A673 (cell line): Measurements from ENCODE around the gene C2orf68. TPM values are rescaled to one million over a fixed set of nuclear protein-coding genes. Genes with fewer than 3 reads are reported as not detected.

Source experiments
- BruUV-seq: library from RNA; stranded (reverse); fragments of 400-500 nt; replicated peaks from 2 replicates; lab custom pipeline; 2021; lab: Mats Ljungman, UMichigan
- CTCF ChIA-PET: fragments of 300-600 bp; sonication (Branson Sonifier 250); formaldehyde crosslinking; loops from one replicate; lab custom pipeline; 2022; ENCODE audit warnings: antibody characterized with exemption; lab: Charles Lee
- POLR2A ChIA-PET: fragments of 300-600 bp; sonication (Branson Sonifier 250); formaldehyde crosslinking; loops from one replicate; lab custom pipeline; 2022; ENCODE audit warnings: antibody characterized with exemption; ENCODE audit not compliant: low non-redundant PET; lab: Charles Lee
- DNase-seq: peaks from one replicate; pipeline ENCODE4 v3.0.0-alpha.2; 2015; ENCODE audit warnings: low spot score
- H3K27ac ChIP-seq: fragments of 200-600 bp; sonication (generic); 2 replicates; pipeline ENCODE4 v1.5.1; 2016; ENCODE audit warnings: mixed run types, low read depth, mild to moderate bottlenecking, mixed read lengths, antibody characterized with exemption, low read length; ENCODE audit not compliant: poor library complexity, severe bottlenecking
- H3K27me3 ChIP-seq: fragments of 200-600 bp; sonication (generic); replicated peaks from 2 replicates; pipeline ENCODE4 v1.6.1; 2017; ENCODE audit warnings: mixed run types, low read depth, mild to moderate bottlenecking, mixed read lengths, antibody characterized with exemption, low read length; ENCODE audit not compliant: insufficient read depth, poor library complexity
- H3K36me3 ChIP-seq: fragments of 200-600 bp; sonication (generic); 2 replicates; pipeline ENCODE4 v1.6.1; 2016; ENCODE audit warnings: mixed run types, mild to moderate bottlenecking, mixed read lengths, antibody characterized with exemption, low read length; ENCODE audit not compliant: insufficient read depth, poor library complexity, severe bottlenecking
- H3K4me1 ChIP-seq: fragments of 200-600 bp; sonication (generic); 2 replicates; pipeline ENCODE4 v1.6.1; 2017; ENCODE audit warnings: mixed run types, mild to moderate bottlenecking, mixed read lengths, antibody characterized with exemption, low read length; ENCODE audit not compliant: insufficient read depth, poor library complexity, severe bottlenecking
- H3K4me3 ChIP-seq: fragments of 200-600 bp; sonication (generic); 2 replicates; pipeline ENCODE4 v1.5.1; 2016; ENCODE audit warnings: low read depth, mixed run types, mild to moderate bottlenecking, mixed read lengths, low read length; ENCODE audit not compliant: poor library complexity, severe bottlenecking
- H3K9me3 ChIP-seq: fragments of 200-600 bp; sonication (generic); 2 replicates; pipeline ENCODE4 v1.6.1; 2016; ENCODE audit warnings: mixed run types, low read depth, mild to moderate bottlenecking, mixed read lengths, antibody characterized with exemption, low read length; ENCODE audit not compliant: poor library complexity, severe bottlenecking
- CTCF ChIP-seq: fragments of 300-800, 200-600 bp; sonication (generic); conservative IDR thresholded peaks from 2 replicates; pipeline ENCODE4 v1.5.1; 2017; ENCODE audit warnings: low read depth, mild to moderate bottlenecking, antibody characterized with exemption, low read length, moderate library complexity, mixed read lengths
- EZH2 ChIP-seq: fragments of 200-600 bp; sonication (generic); IDR thresholded peaks from 2 replicates; pipeline ENCODE4 v1.6.1; 2017; ENCODE audit warnings: borderline replicate concordance, low read depth, mild to moderate bottlenecking, mixed read lengths, antibody characterized with exemption, low read length; ENCODE audit not compliant: poor library complexity, severe bottlenecking
- intact Hi-C: fragments of 100-400 bp; cut with micrococcal nuclease; formaldehyde crosslinking; loops from one replicate; pipeline ENCODE4 v1.10.0; 2022; ENCODE audit not compliant: unreplicated experiment
- total RNA-seq: library from RNA; stranded (reverse); gene quantifications from 2 replicates; pipeline ENCODE4 v1.2.3, GENCODE V29; 2021

Gene C2orf68
- total RNA-seq, 1 experiment from 2014 or later = 46.4 TPM

DNA sequence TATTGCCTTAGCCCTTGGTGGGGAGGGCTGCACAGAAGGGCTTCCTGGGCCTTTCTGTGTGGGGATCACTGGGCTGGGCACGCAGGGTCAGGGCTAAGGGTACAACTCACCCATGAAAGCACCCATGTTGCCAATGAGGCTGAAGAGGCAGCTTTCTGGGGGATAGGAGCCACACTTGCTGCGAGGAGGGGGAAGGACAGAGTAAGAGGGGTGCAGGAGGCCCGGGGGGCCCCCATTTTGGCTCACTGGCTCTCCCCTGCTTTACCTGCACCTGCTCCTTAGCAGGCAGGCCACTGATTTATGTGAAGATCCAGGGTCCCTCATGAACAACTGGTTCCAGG is 11.7 kb downstream of the C2orf68 start:
- intact Hi-C loops = no loop called here
- CTCF ChIA-PET = no interaction called here
- BruUV-seq = no TSS peak

DNA sequence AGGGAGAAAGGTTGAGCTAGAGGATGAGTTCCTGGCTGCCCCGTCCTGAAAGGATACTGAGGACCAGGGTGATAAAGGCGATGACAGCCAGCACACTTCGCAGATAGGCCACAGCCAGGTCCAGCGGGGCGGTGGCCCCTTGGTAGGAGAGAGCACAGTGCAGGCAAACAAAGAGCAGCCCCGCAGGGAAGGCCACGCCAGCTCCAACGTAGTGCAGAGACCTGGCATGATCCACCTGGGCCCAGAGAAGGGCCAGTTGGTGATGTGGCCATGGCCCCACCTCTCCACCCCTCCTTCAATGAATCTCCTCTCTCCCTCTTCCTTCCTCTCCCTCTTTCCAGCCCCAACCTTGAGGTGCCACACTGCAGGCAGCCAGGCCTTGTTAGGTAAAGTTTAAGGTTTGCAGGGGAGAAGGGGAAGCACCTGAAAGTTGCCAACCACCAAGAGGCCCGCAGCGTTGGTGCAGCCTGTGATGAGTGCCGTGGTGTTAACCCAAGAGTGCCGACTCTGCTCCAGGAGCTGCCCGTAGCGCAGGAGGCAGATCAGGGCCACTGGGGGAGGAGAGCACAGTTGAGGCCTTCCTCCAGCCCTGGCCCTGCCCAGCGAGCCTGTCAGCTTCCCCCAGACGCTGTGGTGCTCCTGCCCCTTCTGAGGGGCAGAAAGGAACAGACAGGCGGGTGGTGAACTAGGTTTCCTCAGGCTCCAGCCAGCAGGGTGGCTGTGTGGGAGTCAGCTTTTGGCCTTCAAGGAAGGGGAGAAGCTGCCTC is 12.2 kb downstream of the C2orf68 start:
- peaks cover 17% of the 10 kb centered on the region for H3K36me3 ChIP-seq
- TF ChIP-seq EZH2 = no peak
- no peak for TF ChIP-seq CTCF
- H3K4me1 ChIP-seq = no peaks in the 10 kb centered on the region
- no peak overlapping the region for H3K27ac ChIP-seq
- ChIA-PET CTCF (no interaction called here), POLR2A (no interaction called here)
- H3K27me3 ChIP-seq = no peaks in the 10 kb centered on the region
- H3K4me3 ChIP-seq = no peak overlapping the region
- DNase-seq = no peak
- intact Hi-C loops = no loop called here
- BruUV-seq = no TSS peak
- H3K9me3 ChIP-seq = no peaks in the 10 kb centered on the region

More for the DNA sequence above, 11.7 kb downstream of the C2orf68 start:
- H3K4me3 ChIP-seq = no peak overlapping the region
- POLR2A ChIA-PET = no interaction called here
- TF ChIP-seq EZH2 (no peak), CTCF (no peak)
- no peak for DNase-seq
- H3K36me3 ChIP-seq = peaks cover 17% of the 10 kb centered on the region
- H3K27me3 ChIP-seq = no peaks in the 10 kb centered on the region
- no peak overlapping the region for H3K27ac ChIP-seq
- no peaks in the 10 kb centered on the region for H3K4me1 ChIP-seq
- H3K9me3 ChIP-seq = no peaks in the 10 kb centered on the region

GRCh38 chr2:85598594-85599340 is 13.1 kb downstream of the C2orf68 start:
- no peak for TF ChIP-seq CTCF
- TF ChIP-seq EZH2 = no peak
- intact Hi-C loops = no loop called here
- H3K4me3 ChIP-seq = no peak overlapping the region
- H3K36me3 ChIP-seq = peaks cover 17% of the 10 kb centered on the region
- CTCF ChIA-PET = no interaction called here
- no peaks in the 10 kb centered on the region for H3K27me3 ChIP-seq
- no peaks in the 10 kb centered on the region for H3K4me1 ChIP-seq
- H3K9me3 ChIP-seq = no peaks in the 10 kb centered on the region
- no TSS peak for BruUV-seq
- POLR2A ChIA-PET = no interaction called here
- DNase-seq = no peak
- no peak overlapping the region for H3K27ac ChIP-seq
